ENCODE data around the gene KIAA0930.

KIAA0930 gene

DNA sequence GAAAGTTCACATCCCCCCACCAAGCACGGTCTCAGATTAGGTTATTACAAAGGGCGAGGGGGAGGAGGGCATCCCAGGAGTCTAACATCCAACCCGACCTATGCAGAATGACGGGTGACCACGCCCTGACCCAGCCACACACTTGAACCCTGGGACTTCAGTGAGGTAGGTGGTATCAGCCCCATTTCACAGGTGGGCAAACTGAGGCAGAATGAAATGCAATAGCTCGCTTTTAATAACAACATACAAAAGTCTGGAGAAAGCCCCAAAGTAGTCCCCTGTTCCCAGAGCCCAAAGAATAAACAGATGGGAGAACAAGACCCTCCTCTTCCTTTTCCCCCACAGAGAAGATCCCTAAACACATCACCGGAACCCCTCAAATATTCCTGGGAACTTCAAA lies 45.1 kb downstream of the KIAA0930 start:
- no peak for ATAC-seq
- no peak for TF ChIP-seq TOX (CRISPR knock-in tag; IDR thresholded peaks at IDR 0.05; ENCODE audit: borderline replicate concordance)
- TF ChIP-seq, protein P1, sequence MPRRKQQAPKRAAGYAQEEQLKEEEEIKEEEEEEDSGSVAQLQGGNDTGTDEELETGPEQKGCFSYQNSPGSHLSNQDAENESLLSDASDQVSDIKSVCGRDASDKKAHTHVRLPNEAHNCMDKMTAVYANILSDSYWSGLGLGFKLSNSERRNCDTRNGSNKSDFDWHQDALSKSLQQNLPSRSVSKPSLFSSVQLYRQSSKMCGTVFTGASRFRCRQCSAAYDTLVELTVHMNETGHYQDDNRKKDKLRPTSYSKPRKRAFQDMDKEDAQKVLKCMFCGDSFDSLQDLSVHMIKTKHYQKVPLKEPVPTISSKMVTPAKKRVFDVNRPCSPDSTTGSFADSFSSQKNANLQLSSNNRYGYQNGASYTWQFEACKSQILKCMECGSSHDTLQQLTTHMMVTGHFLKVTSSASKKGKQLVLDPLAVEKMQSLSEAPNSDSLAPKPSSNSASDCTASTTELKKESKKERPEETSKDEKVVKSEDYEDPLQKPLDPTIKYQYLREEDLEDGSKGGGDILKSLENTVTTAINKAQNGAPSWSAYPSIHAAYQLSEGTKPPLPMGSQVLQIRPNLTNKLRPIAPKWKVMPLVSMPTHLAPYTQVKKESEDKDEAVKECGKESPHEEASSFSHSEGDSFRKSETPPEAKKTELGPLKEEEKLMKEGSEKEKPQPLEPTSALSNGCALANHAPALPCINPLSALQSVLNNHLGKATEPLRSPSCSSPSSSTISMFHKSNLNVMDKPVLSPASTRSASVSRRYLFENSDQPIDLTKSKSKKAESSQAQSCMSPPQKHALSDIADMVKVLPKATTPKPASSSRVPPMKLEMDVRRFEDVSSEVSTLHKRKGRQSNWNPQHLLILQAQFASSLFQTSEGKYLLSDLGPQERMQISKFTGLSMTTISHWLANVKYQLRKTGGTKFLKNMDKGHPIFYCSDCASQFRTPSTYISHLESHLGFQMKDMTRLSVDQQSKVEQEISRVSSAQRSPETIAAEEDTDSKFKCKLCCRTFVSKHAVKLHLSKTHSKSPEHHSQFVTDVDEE (CRISPR knock-in tag; IDR thresholded peaks at IDR 0.05), result no peak
- TF ChIP-seq, protein P2, sequence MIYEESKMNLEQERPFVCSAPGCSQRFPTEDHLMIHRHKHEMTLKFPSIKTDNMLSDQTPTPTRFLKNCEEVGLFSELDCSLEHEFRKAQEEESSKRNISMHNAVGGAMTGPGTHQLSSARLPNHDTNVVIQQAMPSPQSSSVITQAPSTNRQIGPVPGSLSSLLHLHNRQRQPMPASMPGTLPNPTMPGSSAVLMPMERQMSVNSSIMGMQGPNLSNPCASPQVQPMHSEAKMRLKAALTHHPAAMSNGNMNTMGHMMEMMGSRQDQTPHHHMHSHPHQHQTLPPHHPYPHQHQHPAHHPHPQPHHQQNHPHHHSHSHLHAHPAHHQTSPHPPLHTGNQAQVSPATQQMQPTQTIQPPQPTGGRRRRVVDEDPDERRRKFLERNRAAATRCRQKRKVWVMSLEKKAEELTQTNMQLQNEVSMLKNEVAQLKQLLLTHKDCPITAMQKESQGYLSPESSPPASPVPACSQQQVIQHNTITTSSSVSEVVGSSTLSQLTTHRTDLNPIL (CRISPR knock-in tag; IDR thresholded peaks at IDR 0.05; ENCODE audit: low read depth), result no peak
- TF ChIP-seq ZNF565 (CRISPR knock-in tag; conservative IDR thresholded peaks at IDR 0.05; ENCODE audit: low read depth), result no peak
- TF ChIP-seq ZFP3 (CRISPR knock-in tag; IDR thresholded peaks at IDR 0.05), result no peak
- TF ChIP-seq BACH2 (CRISPR knock-in tag; IDR thresholded peaks at IDR 0.05; ENCODE audit: borderline replicate concordance), result no peak
- no peak for TF ChIP-seq PPARA (CRISPR knock-in tag; IDR thresholded peaks at IDR 0.05; ENCODE audit: borderline replicate concordance)
- no peak for TF ChIP-seq SNAI2 (CRISPR knock-in tag; IDR thresholded peaks at IDR 0.05)
- no peak for TF ChIP-seq ARNTL (CRISPR knock-in tag; IDR thresholded peaks at IDR 0.05; ENCODE audit: borderline replicate concordance, low read depth)
- TF ChIP-seq ESRRG (CRISPR knock-in tag; IDR thresholded peaks at IDR 0.05), result no peak
- no peak for TF ChIP-seq ZC3H10 (CRISPR knock-in tag; IDR thresholded peaks at IDR 0.05)

DNA sequence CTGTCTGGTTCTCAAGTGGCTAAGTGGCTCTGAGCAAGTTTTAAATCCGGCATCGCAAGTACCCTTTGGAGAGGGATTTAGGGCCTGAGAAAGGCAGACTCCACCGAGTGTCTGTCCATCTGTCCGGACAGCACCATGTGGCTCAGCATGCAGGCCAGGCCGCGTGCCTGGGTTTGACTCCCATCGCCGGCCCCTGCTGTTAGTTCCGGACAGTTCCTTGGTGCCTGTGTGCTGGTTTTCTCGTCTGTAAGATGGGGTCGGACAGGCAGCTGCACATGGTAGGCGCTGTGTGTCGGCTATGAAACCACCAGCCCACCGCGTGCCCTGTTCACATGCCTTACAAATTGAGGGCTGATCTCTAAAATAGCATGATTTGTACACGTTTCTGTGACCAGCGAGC lies 46.0 kb downstream of the KIAA0930 start:
- no peak for ATAC-seq
- TF ChIP-seq, protein P3, sequence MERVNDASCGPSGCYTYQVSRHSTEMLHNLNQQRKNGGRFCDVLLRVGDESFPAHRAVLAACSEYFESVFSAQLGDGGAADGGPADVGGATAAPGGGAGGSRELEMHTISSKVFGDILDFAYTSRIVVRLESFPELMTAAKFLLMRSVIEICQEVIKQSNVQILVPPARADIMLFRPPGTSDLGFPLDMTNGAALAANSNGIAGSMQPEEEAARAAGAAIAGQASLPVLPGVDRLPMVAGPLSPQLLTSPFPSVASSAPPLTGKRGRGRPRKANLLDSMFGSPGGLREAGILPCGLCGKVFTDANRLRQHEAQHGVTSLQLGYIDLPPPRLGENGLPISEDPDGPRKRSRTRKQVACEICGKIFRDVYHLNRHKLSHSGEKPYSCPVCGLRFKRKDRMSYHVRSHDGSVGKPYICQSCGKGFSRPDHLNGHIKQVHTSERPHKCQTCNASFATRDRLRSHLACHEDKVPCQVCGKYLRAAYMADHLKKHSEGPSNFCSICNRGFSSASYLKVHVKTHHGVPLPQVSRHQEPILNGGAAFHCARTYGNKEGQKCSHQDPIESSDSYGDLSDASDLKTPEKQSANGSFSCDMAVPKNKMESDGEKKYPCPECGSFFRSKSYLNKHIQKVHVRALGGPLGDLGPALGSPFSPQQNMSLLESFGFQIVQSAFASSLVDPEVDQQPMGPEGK (CRISPR knock-in tag; IDR thresholded peaks at IDR 0.05; ENCODE audit: borderline replicate concordance), result no peak
- TF ChIP-seq ESRRG (CRISPR knock-in tag; IDR thresholded peaks at IDR 0.05) (no peak), ZNF70 (CRISPR knock-in tag; IDR thresholded peaks at IDR 0.05) (no peak), GLIS3 (CRISPR knock-in tag; IDR thresholded peaks at IDR 0.05) (no peak), ZNF565 (CRISPR knock-in tag; conservative IDR thresholded peaks at IDR 0.05; ENCODE audit: low read depth) (no peak)
- TF ChIP-seq, protein P4, sequence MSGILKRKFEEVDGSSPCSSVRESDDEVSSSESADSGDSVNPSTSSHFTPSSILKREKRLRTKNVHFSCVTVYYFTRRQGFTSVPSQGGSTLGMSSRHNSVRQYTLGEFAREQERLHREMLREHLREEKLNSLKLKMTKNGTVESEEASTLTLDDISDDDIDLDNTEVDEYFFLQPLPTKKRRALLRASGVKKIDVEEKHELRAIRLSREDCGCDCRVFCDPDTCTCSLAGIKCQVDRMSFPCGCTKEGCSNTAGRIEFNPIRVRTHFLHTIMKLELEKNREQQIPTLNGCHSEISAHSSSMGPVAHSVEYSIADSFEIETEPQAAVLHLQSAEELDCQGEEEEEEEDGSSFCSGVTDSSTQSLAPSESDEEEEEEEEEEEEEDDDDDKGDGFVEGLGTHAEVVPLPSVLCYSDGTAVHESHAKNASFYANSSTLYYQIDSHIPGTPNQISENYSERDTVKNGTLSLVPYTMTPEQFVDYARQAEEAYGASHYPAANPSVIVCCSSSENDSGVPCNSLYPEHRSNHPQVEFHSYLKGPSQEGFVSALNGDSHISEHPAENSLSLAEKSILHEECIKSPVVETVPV (CRISPR knock-in tag; IDR thresholded peaks at IDR 0.05), result no peak
- TF ChIP-seq, protein P2 (CRISPR knock-in tag; IDR thresholded peaks at IDR 0.05; ENCODE audit: low read depth), result no peak
- TF ChIP-seq, protein P5, sequence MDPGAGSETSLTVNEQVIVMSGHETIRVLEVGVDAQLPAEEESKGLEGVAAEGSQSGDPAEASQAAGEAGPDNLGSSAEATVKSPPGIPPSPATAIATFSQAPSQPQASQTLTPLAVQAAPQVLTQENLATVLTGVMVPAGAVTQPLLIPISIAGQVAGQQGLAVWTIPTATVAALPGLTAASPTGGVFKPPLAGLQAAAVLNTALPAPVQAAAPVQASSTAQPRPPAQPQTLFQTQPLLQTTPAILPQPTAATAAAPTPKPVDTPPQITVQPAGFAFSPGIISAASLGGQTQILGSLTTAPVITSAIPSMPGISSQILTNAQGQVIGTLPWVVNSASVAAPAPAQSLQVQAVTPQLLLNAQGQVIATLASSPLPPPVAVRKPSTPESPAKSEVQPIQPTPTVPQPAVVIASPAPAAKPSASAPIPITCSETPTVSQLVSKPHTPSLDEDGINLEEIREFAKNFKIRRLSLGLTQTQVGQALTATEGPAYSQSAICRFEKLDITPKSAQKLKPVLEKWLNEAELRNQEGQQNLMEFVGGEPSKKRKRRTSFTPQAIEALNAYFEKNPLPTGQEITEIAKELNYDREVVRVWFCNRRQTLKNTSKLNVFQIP (CRISPR knock-in tag; IDR thresholded peaks at IDR 0.05; ENCODE audit: borderline replicate concordance, low read depth), result no peak

DNA sequence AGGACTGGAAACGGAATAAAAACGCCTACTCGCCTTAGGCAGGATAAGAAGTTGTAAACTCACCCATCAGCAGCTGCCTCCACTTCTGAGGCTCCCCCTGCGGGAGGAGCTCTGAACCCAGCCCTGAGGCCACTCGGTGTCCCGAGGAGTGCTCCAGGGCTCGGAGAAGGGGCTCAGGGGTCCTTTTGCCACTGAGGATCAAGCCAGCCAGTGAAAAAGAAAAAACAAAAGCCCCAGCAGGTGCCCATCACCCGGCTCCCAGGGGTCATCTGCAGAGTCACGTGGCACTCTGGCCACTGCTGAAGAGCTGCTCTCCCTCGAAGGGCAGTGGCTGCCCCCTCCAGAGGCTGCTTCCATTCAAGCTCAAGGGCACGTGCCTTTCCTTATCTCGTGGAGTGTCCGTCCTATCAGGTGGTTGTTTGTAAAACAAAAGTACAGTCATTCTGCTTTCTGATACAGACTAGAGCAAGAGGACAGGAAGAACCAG lies 48.0 kb downstream of the KIAA0930 start:
- ATAC-seq, result peak; percentile 35; the same call in 2 of the 3 replicates
- TF ChIP-seq OSR1 (CRISPR knock-in tag; IDR thresholded peaks at IDR 0.05), result no peak
- no peak for TF ChIP-seq ZFP30 (CRISPR knock-in tag; IDR thresholded peaks at IDR 0.05)
- no peak for TF ChIP-seq RARB (CRISPR knock-in tag; IDR thresholded peaks at IDR 0.05)
- TF ChIP-seq ESRRG (CRISPR knock-in tag; IDR thresholded peaks at IDR 0.05), result no peak
- no peak for TF ChIP-seq CSDC2 (CRISPR knock-in tag; IDR thresholded peaks at IDR 0.05)
- TF ChIP-seq, protein P3 (CRISPR knock-in tag; IDR thresholded peaks at IDR 0.05; ENCODE audit: borderline replicate concordance), result no peak
- no peak for TF ChIP-seq ISL1 (CRISPR knock-in tag; IDR thresholded peaks at IDR 0.05)
- TF ChIP-seq, protein P4 (CRISPR knock-in tag; IDR thresholded peaks at IDR 0.05), result no peak
- no peak for TF ChIP-seq BACH2 (CRISPR knock-in tag; IDR thresholded peaks at IDR 0.05; ENCODE audit: borderline replicate concordance)

All from SK-N-SH treated with all-trans-retinoic acid at 6 μM for 48 hours (cell line).